T-helper 2 cell treated with Interferon-gamma antibody and Interleukin-4, amounts not matched to agents 5 μg/mL and 100 μg/mL, for 36 hours (primary cell): ENCODE results near the gene MRPS10.
A peak's percentile ranks its signal among the peaks of the same experiment; 100 is the strongest.

Experiments
- DNase-seq: peaks from one replicate; pipeline ENCODE4 v3.0.0; 2021; ENCODE audit warnings: low spot score
- H3K27ac Mint-ChIP-seq: one replicate; pipeline ENCODE4 v1.8.0; 2021; ENCODE audit warnings: mild to moderate bottlenecking, mixed read lengths
- H3K27me3 Mint-ChIP-seq: one replicate; pipeline ENCODE4 v1.8.0; 2021; ENCODE audit warnings: low read depth, mixed read lengths
- H3K36me3 Mint-ChIP-seq: one replicate; pipeline ENCODE4 v1.8.0; 2021; ENCODE audit warnings: low read depth, mixed read lengths
- H3K4me1 Mint-ChIP-seq: one replicate; pipeline ENCODE4 v1.8.0; 2021; ENCODE audit warnings: low read depth, mixed read lengths
- H3K4me3 Mint-ChIP-seq: one replicate; pipeline ENCODE4 v1.8.0; 2022; ENCODE audit warnings: mild to moderate bottlenecking, moderate library complexity, mixed read lengths
- H3K9me3 Mint-ChIP-seq: one replicate; pipeline ENCODE4 v1.8.0; 2021; ENCODE audit warnings: mixed read lengths

Gene MRPS10

GRCh38 chr6:42166444-42167141, 51.1 kb downstream of the MRPS10 start:
- H3K9me3 Mint-ChIP-seq, result no peaks in the 10 kb centered on the region
- H3K36me3 Mint-ChIP-seq, result no peaks in the 10 kb centered on the region
- no peak overlapping the region for H3K4me3 Mint-ChIP-seq
- peak; percentile 59 for DNase-seq
- H3K27me3 Mint-ChIP-seq, result no peaks in the 10 kb centered on the region
- peaks cover 4% of the 10 kb centered on the region for H3K4me1 Mint-ChIP-seq
- no peak overlapping the region for H3K27ac Mint-ChIP-seq

- Mint-ChIP-seq H3K4me3 (no peak overlapping the region), H3K4me1 (peaks cover 4% of the 10 kb centered on the region), H3K9me3 (no peaks in the 10 kb centered on the region), H3K27ac (no peak overlapping the region), H3K36me3 (no peaks in the 10 kb centered on the region), H3K27me3 (peaks cover 5% of the 10 kb centered on the region)
- DNase-seq, result no peak
These were observed 52.6 kb downstream of the MRPS10 start for GRCh38 chr6:42165016-42165415.

- DNase-seq, result no peak
- Mint-ChIP-seq H3K9me3 (no peaks in the 10 kb centered on the region), H3K27ac (no peak overlapping the region), H3K4me3 (no peak overlapping the region), H3K36me3 (no peaks in the 10 kb centered on the region), H3K4me1 (peaks cover 4% of the 10 kb centered on the region), H3K27me3 (peaks cover 5% of the 10 kb centered on the region)
These were observed 53.7 kb downstream of the MRPS10 start for GRCh38 chr6:42163981-42164380.

GRCh38 chr6:42162812-42163211, 54.8 kb downstream of the MRPS10 start:
- H3K9me3 Mint-ChIP-seq, result no peaks in the 10 kb centered on the region
- no peak overlapping the region for H3K4me3 Mint-ChIP-seq
- H3K4me1 Mint-ChIP-seq, result peaks cover 4% of the 10 kb centered on the region
- DNase-seq, result no peak
- H3K27ac Mint-ChIP-seq, result no peak overlapping the region
- peaks cover 5% of the 10 kb centered on the region for H3K27me3 Mint-ChIP-seq
- no peaks in the 10 kb centered on the region for H3K36me3 Mint-ChIP-seq

GRCh38 chr6:42162384-42162783, 55.3 kb downstream of the MRPS10 start:
- H3K27me3 Mint-ChIP-seq, result peaks cover 5% of the 10 kb centered on the region
- H3K9me3 Mint-ChIP-seq, result no peaks in the 10 kb centered on the region
- H3K4me3 Mint-ChIP-seq, result no peak overlapping the region
- peaks cover 4% of the 10 kb centered on the region for H3K4me1 Mint-ChIP-seq
- DNase-seq, result no peak
- H3K36me3 Mint-ChIP-seq, result no peaks in the 10 kb centered on the region
- H3K27ac Mint-ChIP-seq, result no peak overlapping the region

GRCh38 chr6:42159431-42160024, 58.1 kb downstream of the MRPS10 start:
- Mint-ChIP-seq H3K4me3 (no peak overlapping the region), H3K36me3 (no peaks in the 10 kb centered on the region), H3K9me3 (no peaks in the 10 kb centered on the region), H3K27ac (no peak overlapping the region), H3K4me1 (no peaks in the 10 kb centered on the region), H3K27me3 (peaks cover 5% of the 10 kb centered on the region)
- DNase-seq, result no peak

- DNase-seq, result no peak
- no peaks in the 10 kb centered on the region for H3K36me3 Mint-ChIP-seq
- H3K4me1 Mint-ChIP-seq, result no peaks in the 10 kb centered on the region
- H3K27ac Mint-ChIP-seq, result no peak overlapping the region
- no peak overlapping the region for H3K4me3 Mint-ChIP-seq
- peaks cover 5% of the 10 kb centered on the region for H3K27me3 Mint-ChIP-seq
- H3K9me3 Mint-ChIP-seq, result no peaks in the 10 kb centered on the region
These were observed 59.0 kb downstream of the MRPS10 start for GRCh38 chr6:42158631-42159030.

GRCh38 chr6:42158011-42158410, 59.6 kb downstream of the MRPS10 start:
- DNase-seq, result no peak
- Mint-ChIP-seq H3K27ac (no peak overlapping the region), H3K4me1 (no peaks in the 10 kb centered on the region), H3K4me3 (no peak overlapping the region), H3K27me3 (peaks cover 5% of the 10 kb centered on the region), H3K36me3 (no peaks in the 10 kb centered on the region), H3K9me3 (no peaks in the 10 kb centered on the region)
